ENCODE measurements around the gene ZDHHC7.

Gene ZDHHC7

GRCh38 chr16:84950906-84951305 is 60.4 kb downstream of the ZDHHC7 start:
- no peak overlapping the region for H3K4me3 ChIP-seq (ENCODE audit: low read depth, low read length)
- no peaks in the 10 kb centered on the region for H3K36me3 ChIP-seq (ENCODE audit: control insufficient read depth in 2 of 2, insufficient read depth in 1 of 2, low read length in 2 of 2)
- ChIA-PET POLR2A (no interaction called here), CTCF (interaction anchor here (0.6 to 6.2 kb wide), 10 partner anchors 8 to 1280 kb away, joined by 3 to 119 read pairs (median 6); no protein-coding TSS in a partner anchor)
- no peaks in the 10 kb centered on the region for H3K4me1 ChIP-seq (ENCODE audit: control insufficient read depth, insufficient read depth, low read length)
- H3K27ac ChIP-seq (ENCODE audit: extremely low read depth, low read depth, low read length) = no peak overlapping the region
- TF ChIP-seq, protein P1, sequence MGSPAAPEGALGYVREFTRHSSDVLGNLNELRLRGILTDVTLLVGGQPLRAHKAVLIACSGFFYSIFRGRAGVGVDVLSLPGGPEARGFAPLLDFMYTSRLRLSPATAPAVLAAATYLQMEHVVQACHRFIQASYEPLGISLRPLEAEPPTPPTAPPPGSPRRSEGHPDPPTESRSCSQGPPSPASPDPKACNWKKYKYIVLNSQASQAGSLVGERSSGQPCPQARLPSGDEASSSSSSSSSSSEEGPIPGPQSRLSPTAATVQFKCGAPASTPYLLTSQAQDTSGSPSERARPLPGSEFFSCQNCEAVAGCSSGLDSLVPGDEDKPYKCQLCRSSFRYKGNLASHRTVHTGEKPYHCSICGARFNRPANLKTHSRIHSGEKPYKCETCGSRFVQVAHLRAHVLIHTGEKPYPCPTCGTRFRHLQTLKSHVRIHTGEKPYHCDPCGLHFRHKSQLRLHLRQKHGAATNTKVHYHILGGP (tag by site-specific recombination; IDR thresholded peaks at IDR 0.05) = no peak
- TF ChIP-seq ZNF707 (tag by site-specific recombination; IDR thresholded peaks at IDR 0.05) (no peak), ZNF10 (tag by site-specific recombination; IDR thresholded peaks at IDR 0.05) (no peak), RBAK (tag by site-specific recombination; IDR thresholded peaks at IDR 0.05) (peak; percentile 64; the same call in 1 of the 2 replicates), ZNF610 (tag by site-specific recombination; IDR thresholded peaks at IDR 0.05; ENCODE audit: borderline replicate concordance) (no peak), ZNF521 (tag by site-specific recombination; IDR thresholded peaks at IDR 0.05) (no peak), ZXDB (tag by site-specific recombination; IDR thresholded peaks at IDR 0.05) (no peak)
- TF ChIP-seq, protein P2, sequence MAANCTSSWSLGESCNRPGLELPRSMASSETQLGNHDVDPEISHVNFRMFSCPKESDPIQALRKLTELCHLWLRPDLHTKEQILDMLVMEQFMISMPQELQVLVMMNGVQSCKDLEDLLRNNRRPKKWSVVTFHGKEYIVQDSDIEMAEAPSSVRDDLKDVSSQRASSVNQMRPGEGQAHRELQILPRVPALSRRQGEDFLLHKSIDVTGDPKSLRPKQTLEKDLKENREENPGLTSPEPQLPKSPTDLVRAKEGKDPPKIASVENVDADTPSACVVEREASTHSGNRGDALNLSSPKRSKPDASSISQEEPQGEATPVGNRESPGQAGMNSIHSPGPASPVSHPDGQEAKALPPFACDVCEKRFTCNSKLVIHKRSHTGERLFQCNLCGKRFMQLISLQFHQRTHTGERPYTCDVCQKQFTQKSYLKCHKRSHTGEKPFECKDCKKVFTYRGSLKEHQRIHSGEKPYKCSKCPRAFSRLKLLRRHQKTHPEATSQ (tag by site-specific recombination; IDR thresholded peaks at IDR 0.05) = no peak
- no peaks in the 10 kb centered on the region for H3K9me3 ChIP-seq (ENCODE audit: control insufficient read depth, insufficient read depth, low read depth, low read length)

- CTCF ChIA-PET = interaction anchor here (0.6 to 6.2 kb wide), 4 partner anchors 195 to 413 kb away, joined by 3 to 119 read pairs (median 6); no protein-coding TSS in a partner anchor
- POLR2A ChIA-PET = no interaction called here
- H3K4me1 ChIP-seq (ENCODE audit: control insufficient read depth, insufficient read depth, low read length) = no peaks in the 10 kb centered on the region
- H3K9me3 ChIP-seq (ENCODE audit: control insufficient read depth, insufficient read depth, low read depth, low read length) = no peaks in the 10 kb centered on the region
- no peak for TF ChIP-seq ZEB2 (tag by site-specific recombination; IDR thresholded peaks at IDR 0.05)
- no peak for TF ChIP-seq HOXA7 (CRISPR knock-in tag; IDR thresholded peaks at IDR 0.05; ENCODE audit: borderline replicate concordance)
- TF ChIP-seq, protein P3, sequence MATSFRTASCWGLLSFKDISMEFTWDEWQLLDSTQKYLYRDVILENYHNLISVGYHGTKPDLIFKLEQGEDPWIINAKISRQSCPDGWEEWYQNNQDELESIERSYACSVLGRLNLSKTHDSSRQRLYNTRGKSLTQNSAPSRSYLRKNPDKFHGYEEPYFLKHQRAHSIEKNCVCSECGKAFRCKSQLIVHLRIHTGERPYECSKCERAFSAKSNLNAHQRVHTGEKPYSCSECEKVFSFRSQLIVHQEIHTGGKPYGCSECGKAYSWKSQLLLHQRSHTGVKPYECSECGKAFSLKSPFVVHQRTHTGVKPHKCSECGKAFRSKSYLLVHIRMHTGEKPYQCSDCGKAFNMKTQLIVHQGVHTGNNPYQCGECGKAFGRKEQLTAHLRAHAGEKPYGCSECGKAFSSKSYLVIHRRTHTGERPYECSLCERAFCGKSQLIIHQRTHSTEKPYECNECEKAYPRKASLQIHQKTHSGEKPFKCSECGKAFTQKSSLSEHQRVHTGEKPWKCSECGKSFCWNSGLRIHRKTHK (tag by site-specific recombination; IDR thresholded peaks at IDR 0.05) = no peak
- TF ChIP-seq, protein P2 (tag by site-specific recombination; IDR thresholded peaks at IDR 0.05) = no peak
- H3K27ac ChIP-seq (ENCODE audit: extremely low read depth, low read depth, low read length) = no peak overlapping the region
- no peaks in the 10 kb centered on the region for H3K36me3 ChIP-seq (ENCODE audit: control insufficient read depth in 2 of 2, insufficient read depth in 1 of 2, low read length in 2 of 2)
- H3K4me3 ChIP-seq (ENCODE audit: low read depth, low read length) = no peak overlapping the region
These were observed 61.4 kb downstream of the ZDHHC7 start for GRCh38 chr16:84949772-84950436.

GRCh38 chr16:84948851-84949610 is 62.3 kb downstream of the ZDHHC7 start:
- CTCF ChIA-PET = interaction anchor here (1.0 kb wide), 1 partner anchor 326 kb away, joined by 5 read pairs; no protein-coding TSS in a partner anchor
- H3K27ac ChIP-seq (ENCODE audit: extremely low read depth, low read depth, low read length) = no peak overlapping the region
- H3K9me3 ChIP-seq (ENCODE audit: control insufficient read depth, insufficient read depth, low read depth, low read length) = no peaks in the 10 kb centered on the region
- TF ChIP-seq ZNF654 (tag by site-specific recombination; IDR thresholded peaks at IDR 0.05; ENCODE audit: low read depth) = no peak
- TF ChIP-seq ZSCAN4 (tag by site-specific recombination; IDR thresholded peaks at IDR 0.05) = peak; percentile 93
- TF ChIP-seq, protein P2 (tag by site-specific recombination; IDR thresholded peaks at IDR 0.05) = no peak
- H3K36me3 ChIP-seq (ENCODE audit: control insufficient read depth in 2 of 2, insufficient read depth in 1 of 2, low read length in 2 of 2) = no peaks in the 10 kb centered on the region
- no peaks in the 10 kb centered on the region for H3K4me1 ChIP-seq (ENCODE audit: control insufficient read depth, insufficient read depth, low read length)
- no peak overlapping the region for H3K4me3 ChIP-seq (ENCODE audit: low read depth, low read length)
- POLR2A ChIA-PET = no interaction called here

All from HEK293 (cell line).